K562 (cell line): ENCODE data around the gene OR52M1. TPM values are rescaled to one million over a fixed set of nuclear protein-coding genes. Genes with fewer than 3 reads are reported as not detected.

Experiments used
- C11orf30 ChIP-seq: fragments of 450-650 bp; IDR thresholded peaks from 2 replicates; pipeline ENCODE4 v1.6.1; 2016; ENCODE audit warnings: low read depth, mild to moderate bottlenecking
- CC2D1A ChIP-seq: fragments of 450-650 bp; IDR thresholded peaks from 2 replicates; pipeline ENCODE4 v1.6.1; 2017; ENCODE audit warnings: mild to moderate bottlenecking
- ETV5 ChIP-seq: sonication (generic); formaldehyde crosslinking; IDR thresholded peaks from 2 replicates; pipeline ENCODE4 v1.4.0; 2020; ENCODE audit warnings: low read depth, mild to moderate bottlenecking, missing genetic modification reagents
- LCOR ChIP-seq: sonication (generic); formaldehyde crosslinking; IDR thresholded peaks from 2 replicates; pipeline ENCODE4 v1.8.0; 2022; ENCODE audit warnings: mild to moderate bottlenecking, missing genetic modification reagents
- PHF8 ChIP-seq: fragments of 200-600 bp; sonication (generic); IDR thresholded peaks from 2 replicates; pipeline ENCODE4 v1.6.1; 2012; ENCODE audit warnings: mixed run types, mild to moderate bottlenecking, inconsistent platforms, low read length, moderate library complexity, borderline replicate concordance
- POLR2B ChIP-seq: fragments of 450-650 bp; IDR thresholded peaks from 2 replicates; pipeline ENCODE4 v1.6.1; 2018; ENCODE audit warnings: low read depth; ENCODE audit not compliant: partially characterized antibody
- ZNF124 ChIP-seq: sonication (generic); formaldehyde crosslinking; IDR thresholded peaks from 2 replicates; pipeline ENCODE4 v1.8.1; 2022; ENCODE audit warnings: missing genetic modification reagents
- ZNF384 ChIP-seq: IDR thresholded peaks from 2 replicates; pipeline ENCODE4 v1.6.1; 2012; ENCODE audit warnings: low read depth, low read length, improper control_type of control experiment
- ZSCAN32 ChIP-seq: fragments of 450-650 bp; formaldehyde crosslinking; IDR thresholded peaks from 2 replicates; pipeline ENCODE4 v1.4.0; 2020; ENCODE audit warnings: mild to moderate bottlenecking, moderate library complexity
- polyA plus RNA-seq, 8 experiments: library from polyadenylated mRNA; depleted of rRNA in 4 of 8; stranded (reverse) in 5 of 8; unstranded in 3 of 8; fragments of >200 nt; fragmentation: Nextera tagmentation in 2 of 8; fragmentation: Illumina TruSeq in 1 of 8; extraction: Ambion mirVana in 2 of 8; extraction: Trizol in 1 of 8; gene quantifications; 2 replicates each; pipeline versions ENCODE4 v1.2.1 to v1.2.3, GENCODE V29; 2011 to 2014; ENCODE audit warnings: inconsistent platforms in 1 of 8, missing spikeins in 1 of 8
- total RNA-seq, 7 experiments: library from RNA; depleted of rRNA in 6 of 7; stranded (reverse); fragments of >200 nt in 6 of 7; fragmentation: Illumina TruSeq in 2 of 7; extraction: Trizol in 2 of 7; gene quantifications; 2 replicates each; pipeline versions ENCODE4 v1.2.1 to v1.2.3, GENCODE V29; 2011 to 2021; ENCODE audit warnings: low replicate concordance in 1 of 7
- TF ChIP-seq, protein P1 (sequence below): fragments of 250-450 bp; sonication (Bioruptor Pico); IDR thresholded peaks from 2 replicates; pipeline ENCODE4 v1.5.0; 2021; ENCODE audit warnings: mild to moderate bottlenecking, borderline replicate concordance
- TF ChIP-seq, protein P2 (sequence below): fragments of 250-450 bp; sonication (Bioruptor Pico); IDR thresholded peaks from 2 replicates; pipeline ENCODE4 v1.9.0; 2021; ENCODE audit warnings: mild to moderate bottlenecking

Gene OR52M1
- total and polyA plus RNA-seq, 9 of the 15 experiments (the other 6 are each of a cell fraction or from before 2014, with no cell fraction given), result not detected

- TF ChIP-seq ZNF384 (no peak), PHF8 (no peak), ZNF124 (CRISPR knock-in tag) (no peak), CC2D1A (no peak), ETV5 (CRISPR knock-in tag) (no peak), C11orf30 (no peak), LCOR (no peak), ZSCAN32 (no peak), POLR2B (no peak)
- TF ChIP-seq, protein P1, sequence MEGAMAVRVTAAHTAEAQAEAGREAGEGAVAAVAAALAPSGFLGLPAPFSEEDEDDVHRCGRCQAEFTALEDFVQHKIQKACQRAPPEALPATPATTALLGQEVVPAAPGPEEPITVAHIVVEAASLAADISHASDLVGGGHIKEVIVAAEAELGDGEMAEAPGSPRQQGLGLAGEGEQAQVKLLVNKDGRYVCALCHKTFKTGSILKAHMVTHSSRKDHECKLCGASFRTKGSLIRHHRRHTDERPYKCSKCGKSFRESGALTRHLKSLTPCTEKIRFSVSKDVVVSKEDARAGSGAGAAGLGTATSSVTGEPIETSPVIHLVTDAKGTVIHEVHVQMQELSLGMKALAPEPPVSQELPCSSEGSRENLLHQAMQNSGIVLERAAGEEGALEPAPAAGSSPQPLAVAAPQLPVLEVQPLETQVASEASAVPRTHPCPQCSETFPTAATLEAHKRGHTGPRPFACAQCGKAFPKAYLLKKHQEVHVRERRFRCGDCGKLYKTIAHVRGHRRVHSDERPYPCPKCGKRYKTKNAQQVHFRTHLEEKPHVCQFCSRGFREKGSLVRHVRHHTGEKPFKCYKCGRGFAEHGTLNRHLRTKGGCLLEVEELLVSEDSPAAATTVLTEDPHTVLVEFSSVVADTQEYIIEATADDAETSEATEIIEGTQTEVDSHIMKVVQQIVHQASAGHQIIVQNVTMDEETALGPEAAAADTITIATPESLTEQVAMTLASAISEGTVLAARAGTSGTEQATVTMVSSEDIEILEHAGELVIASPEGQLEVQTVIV (CRISPR knock-in tag), result no peak
- TF ChIP-seq, protein P2, sequence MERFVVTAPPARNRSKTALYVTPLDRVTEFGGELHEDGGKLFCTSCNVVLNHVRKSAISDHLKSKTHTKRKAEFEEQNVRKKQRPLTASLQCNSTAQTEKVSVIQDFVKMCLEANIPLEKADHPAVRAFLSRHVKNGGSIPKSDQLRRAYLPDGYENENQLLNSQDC, result no peak
These were observed at the start of gene OR52M1 (continued) for GRCh38 chr11:4544891-4545290.
